OCI-M1 (cell line): Measurements from ENCODE around the gene LUC7L3.
"Not testable (repeated sequence)": the region's sequence is repeated elsewhere in the genome, so short reads cannot be mapped to it uniquely, and the experiment has no call there.

Experiments
- DNase-seq: peaks from one replicate; lab custom pipeline; 2025; lab: John Stamatoyannopoulos, UW

LUC7L3 gene

DNA sequence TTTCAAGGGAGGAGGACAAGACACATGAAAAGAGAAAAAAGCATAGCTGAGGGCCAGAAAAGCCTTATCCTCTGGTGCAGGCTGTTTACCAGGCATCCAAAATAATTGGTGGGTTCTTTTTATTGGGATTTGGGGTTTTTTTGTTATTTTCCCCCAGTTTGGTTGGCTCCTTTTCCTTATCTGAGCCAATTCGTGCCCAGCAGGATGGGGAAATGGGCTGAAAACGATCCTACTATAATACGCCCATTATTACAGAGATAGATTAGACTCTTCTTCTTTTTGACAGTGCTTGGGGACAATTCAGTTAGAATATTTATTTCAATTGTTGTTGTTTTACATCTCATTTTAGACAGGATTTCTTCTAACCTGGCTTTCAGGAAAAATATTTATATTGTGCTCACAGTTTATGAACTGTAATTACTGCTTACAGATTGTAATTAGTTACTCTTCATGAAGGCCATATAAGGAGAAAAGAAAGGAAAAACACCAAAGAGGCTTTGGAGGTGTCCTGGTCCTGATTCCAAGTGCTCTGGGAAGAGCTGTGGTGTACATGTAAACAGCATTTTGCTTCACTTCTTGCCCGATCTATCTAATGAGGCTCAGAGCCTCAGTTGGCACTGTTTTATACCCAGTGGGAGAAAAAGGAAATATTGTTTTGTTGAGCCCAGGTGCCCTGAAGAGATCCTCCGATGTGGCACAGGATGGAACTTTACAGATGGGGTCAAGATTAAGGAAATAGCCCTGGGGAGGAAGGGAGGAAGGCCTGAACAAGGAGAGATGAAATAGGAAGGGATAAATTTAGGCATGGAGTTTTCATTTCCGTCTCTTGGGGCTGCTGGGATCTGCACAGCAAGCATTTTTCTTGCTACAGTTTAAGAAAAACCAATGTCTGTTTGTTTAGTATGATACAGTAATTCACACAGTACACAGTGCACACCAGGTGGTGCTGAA, 11.1 kb upstream of the LUC7L3 start:
- peak; percentile 73 for DNase-seq

DNA sequence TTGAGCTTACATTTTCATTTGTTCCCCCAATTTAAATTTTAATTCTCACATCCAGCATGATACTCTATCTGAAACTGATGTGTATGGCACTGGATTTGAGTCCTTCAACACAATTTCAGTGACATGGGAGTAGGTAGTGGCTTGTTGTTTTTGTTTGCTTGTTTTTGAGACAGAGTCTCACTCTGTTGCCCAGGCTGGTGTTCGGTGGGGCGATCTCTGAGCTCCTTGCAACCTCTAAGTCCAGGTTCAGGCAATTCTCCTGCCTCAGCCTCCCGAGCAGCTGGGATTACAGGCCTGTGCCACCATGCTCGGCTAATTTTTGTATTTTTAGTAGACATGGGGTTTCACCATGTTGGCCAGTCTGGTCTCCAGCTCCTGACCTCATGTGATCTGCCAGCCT, 10.3 kb upstream of the LUC7L3 start:
- DNase-seq: not testable (repeated sequence)

DNA sequence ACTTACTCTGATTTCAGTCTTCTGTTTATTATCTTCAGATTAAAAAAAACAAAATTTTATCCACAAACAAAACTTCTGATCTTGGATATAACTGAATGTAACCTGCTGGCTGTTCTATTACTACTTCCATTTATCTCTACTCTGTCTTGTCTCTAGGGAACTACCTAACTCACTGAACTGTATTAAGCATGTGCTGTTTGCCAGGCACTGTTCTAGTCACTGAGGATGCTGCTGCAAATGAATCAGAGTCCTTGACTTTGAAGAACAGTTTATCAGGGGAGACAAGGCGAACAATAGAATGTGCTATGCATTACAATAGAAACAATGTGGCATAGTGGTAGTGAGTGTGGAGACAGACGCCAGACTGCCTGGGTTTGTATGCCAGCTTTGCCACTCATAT, 9.4 kb upstream of the LUC7L3 start:
- no peak for DNase-seq

DNA sequence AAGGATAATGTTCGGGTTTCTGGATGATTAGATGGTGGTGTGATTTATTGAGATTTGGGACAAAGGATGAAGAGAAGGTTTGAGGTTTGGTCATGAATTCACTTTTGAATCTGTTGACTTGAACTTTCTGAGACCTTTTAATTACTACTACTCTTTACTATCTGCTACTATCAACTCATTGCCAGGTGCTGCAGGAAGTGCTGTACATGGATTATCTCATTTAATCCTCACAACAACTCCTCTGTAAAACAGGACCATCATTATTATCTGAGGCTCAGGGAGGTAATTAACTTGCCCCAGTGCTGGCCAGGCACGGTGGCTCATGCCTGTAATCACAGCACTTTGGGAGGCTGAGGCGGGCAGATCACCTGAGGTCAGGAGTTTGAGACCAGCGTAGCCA, 8.8 kb upstream of the LUC7L3 start:
- no peak for DNase-seq

DNA sequence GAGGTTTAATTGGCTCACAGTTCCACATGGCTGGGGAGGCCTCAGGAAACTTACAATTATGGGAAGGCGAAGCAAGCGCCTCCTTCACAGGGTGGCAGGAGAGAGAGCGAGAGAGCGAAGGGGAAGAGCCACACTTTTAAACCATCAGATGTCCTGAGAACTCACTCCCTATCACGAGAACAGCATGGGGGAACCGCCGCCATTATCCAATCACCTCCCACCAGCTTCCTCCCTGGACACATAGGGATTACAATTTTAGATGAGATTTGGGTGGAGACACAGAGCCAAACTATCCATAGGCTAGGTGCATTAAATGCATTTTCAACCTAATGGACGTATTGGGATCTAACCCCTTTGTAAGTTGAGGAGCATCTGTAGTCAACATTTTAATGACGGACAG, 6.8 kb upstream of the LUC7L3 start:
- DNase-seq: no peak

DNA sequence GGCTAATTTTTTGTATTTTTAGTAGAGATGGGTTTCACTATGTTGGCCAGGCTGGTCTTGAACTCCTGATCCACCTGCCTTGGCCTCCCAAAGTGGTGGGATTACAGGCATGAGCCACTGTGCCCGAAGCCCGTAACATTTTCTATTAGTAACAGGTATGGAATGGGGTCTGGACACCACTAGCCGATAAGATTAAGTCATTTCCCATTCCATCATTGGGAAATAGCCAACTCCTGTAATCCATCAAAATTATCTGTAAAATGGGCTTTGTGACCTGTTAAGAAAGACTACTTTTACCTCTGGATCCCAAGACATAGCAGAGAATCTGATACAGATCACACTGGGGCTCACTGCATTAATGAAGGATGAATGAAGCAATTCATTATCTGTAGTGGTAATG, 3.9 kb upstream of the LUC7L3 start:
- DNase-seq: no peak

DNA sequence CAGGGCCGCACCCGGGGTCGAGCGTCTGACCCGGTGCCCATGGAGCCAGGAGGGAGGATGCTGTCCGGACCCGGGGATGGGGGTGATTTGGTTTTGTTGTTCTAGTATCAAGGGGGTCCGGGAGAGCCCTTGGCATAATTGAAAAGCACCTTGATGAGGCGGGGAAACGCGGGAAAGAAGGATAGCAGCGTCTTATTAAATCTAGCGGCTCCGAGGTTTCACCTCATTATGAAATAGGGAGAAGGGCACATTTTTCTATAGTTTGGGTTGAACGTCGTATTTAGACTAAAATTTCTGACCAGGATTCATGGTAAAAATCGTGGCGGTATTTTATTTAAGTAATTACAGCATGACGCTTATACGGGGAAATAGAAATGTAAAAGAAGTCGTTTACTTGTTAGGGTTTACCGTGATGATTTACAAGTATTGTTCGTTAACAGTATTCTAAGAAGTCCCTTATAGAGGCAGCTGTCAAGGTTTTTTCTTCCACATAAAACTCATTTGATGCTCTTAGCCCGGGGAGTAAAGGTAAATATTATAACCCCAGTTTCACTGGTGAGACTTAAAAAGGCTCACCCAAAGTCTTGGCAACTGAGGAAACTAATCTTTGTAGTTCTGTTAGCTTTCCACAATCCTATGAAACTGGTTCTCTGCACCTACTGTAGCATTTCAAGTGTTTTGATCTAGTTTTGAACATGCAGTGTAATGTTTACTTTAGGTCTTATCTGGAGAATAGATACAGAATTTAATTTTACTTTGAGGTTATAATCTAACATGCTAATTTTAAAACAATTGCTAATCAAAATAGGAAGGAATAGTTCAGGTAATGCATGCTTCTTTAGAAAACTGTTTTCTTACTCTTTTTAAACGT, 756 bp downstream of the LUC7L3 start:
- DNase-seq: no peak

DNA sequence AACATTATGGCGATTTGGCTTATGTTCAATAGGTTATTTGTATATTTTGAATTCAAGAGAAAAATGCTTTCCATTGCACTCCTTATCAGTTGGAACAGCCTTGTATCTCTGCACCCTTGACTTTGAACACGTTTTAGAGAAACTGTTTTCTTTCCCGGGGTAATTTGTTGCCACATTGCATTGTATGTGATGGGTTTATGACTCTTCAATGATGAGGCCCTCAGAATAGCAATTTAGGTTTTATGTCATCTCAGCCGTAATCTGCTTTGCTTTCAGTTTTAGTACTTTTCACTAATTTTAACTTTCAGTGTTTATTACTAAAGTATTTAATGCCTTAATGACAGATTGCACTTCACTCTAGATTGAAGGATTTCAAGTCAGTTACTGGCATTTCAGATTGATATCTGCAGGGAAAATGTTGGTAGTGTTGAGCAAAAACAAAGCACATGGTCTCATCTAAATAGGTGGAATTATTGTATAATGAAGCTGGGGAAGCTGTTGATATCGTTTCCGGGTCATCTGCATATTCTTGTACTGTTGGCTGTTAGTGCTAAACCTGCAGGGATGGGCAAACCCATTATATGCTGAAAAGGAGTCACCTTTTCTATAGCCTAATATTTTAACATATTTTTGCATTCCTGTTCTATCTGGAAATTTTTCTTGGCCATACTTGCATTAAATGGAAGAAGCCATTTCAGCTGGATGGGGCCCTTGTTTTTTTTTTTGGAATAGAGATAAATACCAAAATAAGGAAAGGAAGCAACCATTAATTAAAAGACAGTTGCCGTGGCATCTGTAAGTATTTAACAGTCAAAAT, 2.0 kb downstream of the LUC7L3 start:
- DNase-seq: peak; percentile 65

DNA sequence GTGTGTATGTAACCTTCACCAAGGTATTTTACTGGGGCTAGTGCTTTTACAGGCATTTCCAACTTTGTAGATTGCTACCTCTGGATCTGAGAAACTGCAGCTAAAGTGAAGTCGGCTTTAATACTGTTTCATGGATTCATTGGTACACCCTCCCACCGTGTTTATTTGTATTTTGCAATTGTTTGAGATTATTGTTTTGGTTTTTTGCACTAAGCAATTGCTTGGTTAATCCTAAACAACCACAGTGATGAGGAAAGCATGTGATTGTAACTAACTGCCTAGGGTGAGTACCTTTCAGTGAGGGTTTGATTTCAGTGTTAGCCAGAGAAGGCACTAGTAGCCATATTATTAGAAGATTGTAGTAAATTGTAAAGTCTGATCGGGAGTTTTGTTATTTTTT, 3.3 kb downstream of the LUC7L3 start:
- no peak for DNase-seq

DNA sequence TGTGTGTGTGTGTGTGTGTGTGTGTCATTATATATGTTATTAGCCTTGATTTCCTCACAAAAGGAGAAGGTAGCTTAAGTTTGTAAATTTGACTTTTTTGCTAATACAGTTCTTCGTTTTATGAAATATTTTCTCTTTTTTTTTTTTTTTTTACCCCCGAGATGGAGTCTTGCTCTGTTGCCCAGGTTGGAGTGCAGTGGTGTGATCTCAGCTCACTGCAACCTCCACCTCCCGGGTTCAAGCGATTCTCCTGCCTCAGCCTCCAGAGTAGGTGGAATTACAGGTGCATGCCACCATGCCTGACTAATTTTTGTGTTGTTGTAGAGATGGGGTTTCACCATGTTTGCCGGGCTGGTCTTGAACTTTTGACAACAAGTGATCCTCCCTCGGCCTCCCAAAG, 5.2 kb downstream of the LUC7L3 start:
- not testable (repeated sequence) for DNase-seq

DNA sequence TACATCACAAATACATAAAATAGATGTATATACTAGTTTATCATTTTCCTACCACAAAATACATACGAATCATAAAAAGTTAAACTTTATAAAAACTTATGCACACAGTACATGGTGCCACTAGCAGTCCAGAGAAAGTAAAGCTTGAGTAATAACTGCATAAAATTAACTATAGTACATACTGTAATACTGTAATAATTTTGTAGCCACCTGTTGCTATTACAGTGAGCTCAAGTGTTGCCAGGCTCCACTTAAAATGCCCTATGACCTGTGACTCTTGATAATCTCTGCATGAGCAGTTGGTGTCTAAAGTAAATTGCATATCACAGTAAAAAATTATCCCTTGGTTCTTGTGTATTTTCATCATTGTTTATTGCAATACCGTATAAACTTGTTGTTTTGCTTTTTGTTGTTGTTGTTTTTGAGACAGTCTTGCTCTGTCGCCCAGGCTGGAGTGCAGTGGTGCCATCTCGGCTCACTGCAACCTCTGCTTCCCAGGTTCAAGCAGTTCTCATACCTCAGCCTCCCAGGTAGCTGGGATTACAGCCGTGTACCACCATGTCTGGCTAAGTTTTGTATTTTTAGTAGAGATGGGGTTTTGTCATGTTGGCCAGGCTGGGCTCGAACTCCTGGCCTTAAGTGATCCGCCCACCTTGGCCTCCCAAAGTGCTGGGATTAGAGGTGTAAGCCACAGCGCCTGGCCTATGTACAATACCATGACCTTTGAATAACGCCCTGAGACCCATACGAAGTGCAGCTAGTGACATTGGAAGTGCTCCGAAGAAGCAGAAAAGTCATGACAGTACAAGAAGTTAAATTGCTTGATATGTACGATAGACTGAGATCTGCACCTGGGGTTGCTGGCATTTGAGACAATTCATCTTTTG, 6.6 kb downstream of the LUC7L3 start:
- no peak for DNase-seq

DNA sequence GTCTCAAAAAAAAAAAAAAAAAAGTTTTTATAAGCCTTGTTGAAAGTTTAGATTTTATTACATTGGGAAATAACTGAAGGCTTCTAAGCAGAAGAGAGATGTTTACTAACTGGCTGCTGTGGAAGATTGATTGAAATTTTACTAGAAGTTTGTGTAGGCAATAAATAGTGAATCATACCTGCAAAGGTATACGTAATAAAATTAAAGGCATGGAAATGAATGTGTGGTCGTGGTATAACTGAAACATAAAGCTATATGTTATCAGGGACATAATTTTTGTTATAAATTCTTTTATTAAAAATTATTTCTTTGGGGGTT, 8.7 kb downstream of the LUC7L3 start:
- DNase-seq: no peak

DNA sequence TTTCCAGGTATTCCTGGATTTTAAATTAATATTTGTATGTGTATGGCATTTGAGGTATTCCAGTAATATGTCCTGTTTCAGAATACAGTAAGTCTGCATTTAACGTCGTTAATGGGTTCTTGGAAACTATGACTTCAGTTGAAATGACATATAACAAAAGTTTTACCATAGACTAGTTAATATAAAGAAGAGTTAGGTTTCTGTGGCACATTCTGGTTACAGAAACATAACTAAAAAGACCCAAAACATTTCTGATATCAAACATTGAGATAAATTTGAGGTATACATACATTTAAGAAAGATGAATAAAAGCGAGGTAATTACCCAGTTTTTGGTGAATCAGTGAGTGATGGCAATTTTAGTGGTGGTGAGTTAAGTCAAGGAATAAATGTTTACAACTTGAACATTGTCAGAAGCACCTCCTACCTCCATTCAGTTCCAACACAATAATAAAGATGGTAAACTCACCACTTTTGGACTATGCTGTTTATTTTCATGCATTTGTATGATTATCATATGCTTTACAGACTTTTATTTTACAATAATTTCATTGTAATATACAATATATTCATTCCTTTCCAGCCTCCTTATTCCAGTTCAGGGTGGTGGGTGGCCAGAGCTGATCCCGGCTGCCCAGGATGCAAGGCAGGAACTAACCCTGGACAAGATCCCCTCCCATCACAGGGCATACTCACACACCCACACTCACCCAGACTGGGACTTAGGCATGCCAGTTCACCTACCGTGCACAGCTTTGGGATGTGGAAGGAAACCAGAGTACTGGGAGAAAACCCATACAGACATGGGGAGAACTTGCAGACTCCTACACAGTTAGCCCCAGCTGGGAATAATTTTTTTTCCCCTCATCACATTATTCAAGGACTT, 9.7 kb downstream of the LUC7L3 start:
- no peak for DNase-seq

DNA sequence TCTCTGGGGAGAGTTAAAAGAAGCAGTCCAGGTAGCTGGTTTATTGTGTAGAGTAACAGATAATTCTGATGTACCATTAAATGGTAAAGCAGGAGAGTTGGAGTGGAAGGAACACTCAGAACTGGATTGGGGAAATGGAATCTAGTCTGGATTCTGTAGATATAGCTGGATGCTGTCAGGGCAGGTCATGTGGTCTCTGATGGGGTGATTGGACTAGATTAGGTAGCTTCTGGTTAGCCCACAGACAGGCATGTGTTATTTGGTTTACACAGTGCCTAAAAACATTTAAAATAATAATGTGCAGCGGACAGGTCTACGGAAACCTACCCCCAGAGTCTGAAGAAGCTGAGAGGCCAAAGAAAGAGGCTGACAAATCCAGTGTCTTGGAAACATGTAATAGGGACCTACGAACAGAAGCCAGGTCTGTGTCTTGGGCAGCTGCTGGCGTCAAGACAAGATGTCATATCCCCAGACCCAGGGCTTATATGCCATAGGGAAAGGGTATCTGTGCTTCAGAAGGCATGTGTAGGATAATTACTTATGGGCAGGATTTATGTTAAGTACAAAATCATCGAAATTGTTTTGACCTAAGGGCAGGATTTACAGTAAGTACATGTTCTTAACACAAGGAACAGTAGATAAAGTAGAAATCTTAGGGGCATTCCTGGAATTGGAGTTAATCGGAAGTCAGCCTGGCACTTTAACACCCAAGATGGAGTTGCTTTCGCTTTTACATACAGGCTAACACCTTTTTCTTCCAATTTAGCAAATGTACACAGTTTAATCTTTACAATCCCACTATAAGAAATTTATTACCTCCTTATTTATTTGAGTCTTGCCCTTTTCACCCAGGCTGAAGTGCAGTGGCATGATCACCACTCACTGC, 12.4 kb downstream of the LUC7L3 start:
- peak; percentile 87 for DNase-seq

DNA sequence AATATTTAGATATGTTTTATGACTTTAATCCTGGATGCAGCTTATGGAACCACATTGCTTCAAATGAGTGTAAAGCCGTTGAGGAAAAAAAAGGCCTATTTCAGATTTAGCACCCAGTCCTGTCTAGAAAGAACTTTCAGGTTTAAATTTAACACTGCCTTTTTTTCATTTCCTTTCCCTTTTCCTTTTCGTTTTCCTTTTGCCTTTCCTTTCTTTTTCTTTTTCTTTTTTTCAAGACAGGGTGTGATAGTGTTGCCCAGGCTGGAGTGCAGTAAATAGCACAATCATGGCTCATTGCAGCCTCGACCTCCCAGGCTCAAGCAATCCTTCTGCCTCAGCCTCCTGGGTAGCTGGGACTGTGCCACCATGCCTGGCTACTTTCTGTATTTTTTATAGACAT, 15.9 kb downstream of the LUC7L3 start:
- no peak for DNase-seq

DNA sequence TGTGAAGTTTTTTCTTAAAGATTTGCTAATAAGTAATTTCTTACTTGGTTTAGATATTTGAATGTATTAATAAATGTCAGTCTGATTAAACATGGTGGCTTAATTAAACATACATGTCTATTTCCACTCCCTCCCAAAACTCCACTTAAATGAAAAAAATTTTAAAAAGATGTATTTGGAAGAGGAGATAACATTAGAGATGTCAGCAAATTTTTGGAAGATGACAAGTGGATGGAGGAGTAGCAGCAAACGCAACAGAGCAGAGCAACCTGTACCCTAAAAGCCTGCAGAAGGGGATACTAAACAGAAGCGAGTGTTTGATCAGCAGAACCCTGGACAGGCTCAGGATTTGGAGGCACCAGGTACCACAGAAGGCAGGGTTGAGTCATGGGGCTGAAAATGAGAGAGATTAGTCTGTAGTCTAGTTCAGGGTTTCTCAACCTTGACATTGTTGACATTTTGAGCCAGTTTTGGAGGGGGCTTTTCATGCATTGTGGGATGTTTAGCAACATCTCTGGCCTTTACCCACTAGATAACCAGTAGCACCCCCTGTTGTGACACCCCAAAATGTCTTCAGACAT, 17.8 kb downstream of the LUC7L3 start:
- DNase-seq: no peak

DNA sequence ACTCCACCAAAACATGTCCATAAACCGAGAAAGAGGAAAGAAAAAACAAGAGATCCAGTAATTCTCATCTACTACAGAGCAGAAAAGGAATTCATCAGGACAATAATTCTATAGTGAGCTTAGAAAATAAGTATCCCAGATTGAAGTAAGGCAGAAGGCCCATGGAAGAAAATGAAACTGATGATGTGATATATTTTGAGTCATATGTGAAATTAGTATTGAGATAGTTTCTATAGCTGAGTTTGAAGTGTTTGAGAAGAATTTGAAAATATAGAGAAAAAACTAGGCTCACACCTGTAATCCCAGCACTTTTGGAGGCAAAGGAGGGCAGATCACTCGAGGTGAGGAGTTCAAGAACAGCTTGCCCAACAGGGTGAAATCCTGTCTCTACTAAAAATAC, 19.7 kb downstream of the LUC7L3 start:
- no peak for DNase-seq

DNA sequence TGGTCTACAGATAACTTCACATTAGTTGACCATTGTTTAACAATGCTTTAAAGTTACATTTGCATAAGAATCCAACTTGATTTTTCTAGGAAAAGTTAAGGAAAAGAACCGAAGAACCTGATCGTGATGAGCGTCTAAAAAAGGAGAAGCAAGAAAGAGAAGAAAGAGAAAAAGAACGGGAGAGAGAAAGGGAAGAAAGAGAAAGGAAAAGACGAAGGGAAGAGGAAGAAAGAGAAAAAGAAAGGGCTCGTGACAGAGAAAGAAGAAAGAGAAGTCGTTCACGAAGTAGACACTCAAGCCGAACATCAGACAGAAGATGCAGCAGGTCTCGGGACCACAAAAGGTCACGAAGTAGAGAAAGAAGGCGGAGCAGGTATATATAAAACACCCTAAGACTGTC, 26.2 kb downstream of the LUC7L3 start:
- no peak for DNase-seq

DNA sequence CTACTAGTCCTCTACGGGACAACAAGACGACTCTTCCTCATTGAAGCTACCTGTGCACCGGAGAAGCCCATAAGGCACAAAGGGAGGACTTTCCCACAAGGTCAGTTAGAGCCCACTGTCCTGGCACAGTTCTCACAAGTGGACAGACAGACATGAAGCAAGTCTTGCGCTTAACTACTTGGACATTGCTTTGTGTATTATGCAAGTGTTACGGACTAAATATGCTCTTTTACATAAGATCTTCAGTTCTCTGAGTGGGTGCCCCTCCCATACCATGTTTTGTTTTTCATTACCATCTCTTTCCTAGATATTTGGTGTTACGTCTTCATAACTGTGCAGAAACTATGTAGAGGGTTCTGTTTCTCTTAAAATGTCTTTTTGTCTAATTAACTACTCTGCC, 29.8 kb downstream of the LUC7L3 start:
- no peak for DNase-seq
